SU-DHL-6 (cell line): ENCODE data around the gene HM13.

Source experiments
- CTCF ChIP-seq: fragments of 200-600 bp; sonication (generic); IDR thresholded peaks from one replicate; pipeline ENCODE4 v1.5.1; 2017; ENCODE audit warnings: antibody characterized with exemption, mild to moderate bottlenecking, low read length, moderate library complexity; ENCODE audit not compliant: insufficient read depth, poor library complexity, severe bottlenecking
- EZH2phosphoT487 ChIP-seq: fragments of 200-600 bp; sonication (generic), shearing (Covaris generic); conservative IDR thresholded peaks from 2 replicates; pipeline ENCODE4 v1.6.1; 2018; ENCODE audit warnings: mild to moderate bottlenecking, antibody characterized with exemption, low read length, moderate library complexity, mixed read lengths

DNA sequence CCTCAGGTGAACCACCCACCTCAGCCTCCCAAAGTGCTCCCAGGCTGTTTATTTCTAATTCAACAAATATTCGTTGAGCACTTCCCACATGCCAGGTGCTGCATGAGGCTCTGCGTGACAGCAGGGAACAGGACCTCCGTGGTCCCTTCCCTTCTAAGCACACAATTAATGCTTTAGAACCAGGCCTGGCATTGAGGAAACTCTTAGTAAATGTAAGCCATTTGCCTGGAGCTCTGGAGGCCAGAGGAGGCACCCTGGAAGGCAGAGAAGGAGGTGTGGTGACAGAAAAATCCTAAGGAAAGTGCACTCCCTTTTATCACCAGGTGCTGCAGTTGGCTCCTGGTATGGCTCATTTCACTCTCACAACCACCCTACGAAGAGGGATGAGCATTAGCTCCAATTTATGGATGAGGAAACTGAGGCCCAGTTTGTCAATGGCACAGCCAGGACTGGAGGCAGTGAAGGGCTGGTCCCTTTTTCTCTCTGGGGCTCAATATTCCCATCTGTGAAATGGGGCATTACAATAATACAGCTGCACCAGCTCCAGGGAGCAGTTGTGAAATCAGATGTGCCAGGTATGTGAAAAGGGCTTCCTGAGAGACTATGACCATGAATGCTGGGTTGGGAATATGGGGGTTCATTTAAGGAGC, 82.7 kb downstream of the HM13 start:
- no peak for TF ChIP-seq CTCF
- no peak for TF ChIP-seq EZH2phosphoT487
